Smooth muscle cell (in vitro differentiated cells): ENCODE measurements around the gene NSDHL. TPM values are rescaled to one million over a fixed set of nuclear protein-coding genes. Genes with fewer than 3 reads are reported as not detected.
A peak's percentile ranks its signal among the peaks of the same experiment; 100 is the strongest.

Experiments used
- DNase-seq: peaks from one replicate; lab custom pipeline; 2025; ENCODE audit not compliant: unreplicated experiment; lab: John Stamatoyannopoulos, UW
- H2AFZ ChIP-seq: fragments of 200-600 bp; sonication (generic); 2 replicates; pipeline ENCODE4 v1.6.0; 2016; ENCODE audit warnings: antibody characterized with exemption, low read depth, mild to moderate bottlenecking
- H3F3A ChIP-seq: fragments of 200-600 bp; sonication (generic); 2 replicates; pipeline ENCODE4 v1.6.0; 2017; ENCODE audit warnings: antibody characterized with exemption, low read depth
- H3K27ac ChIP-seq: fragments of 200-600 bp; sonication (generic); 2 replicates; pipeline ENCODE4 v1.5.1; 2016; ENCODE audit warnings: low read depth, mild to moderate bottlenecking
- H3K27me3 ChIP-seq: fragments of 200-600 bp; sonication (generic); 2 replicates; pipeline ENCODE4 v1.6.1; 2016; ENCODE audit warnings: low read depth, mild to moderate bottlenecking
- H3K36me3 ChIP-seq: fragments of 200-600 bp; sonication (generic); 2 replicates; pipeline ENCODE4 v1.5.1; 2016; ENCODE audit warnings: low read depth
- H3K4me1 ChIP-seq: fragments of 200-600 bp; sonication (generic); 2 replicates; pipeline ENCODE4 v1.5.1; 2016; ENCODE audit warnings: low read depth
- H3K4me2 ChIP-seq: fragments of 200-600 bp; sonication (generic); 2 replicates; pipeline ENCODE4 v1.6.0; 2016; ENCODE audit warnings: mild to moderate bottlenecking
- H3K4me3 ChIP-seq: fragments of 200-600 bp; sonication (generic); 2 replicates; pipeline ENCODE4 v1.5.1; 2016; ENCODE audit warnings: mild to moderate bottlenecking
- H3K79me2 ChIP-seq: fragments of 200-600 bp; sonication (generic); 2 replicates; pipeline ENCODE4 v1.6.0; 2016; ENCODE audit warnings: low read depth, mild to moderate bottlenecking
- H3K9ac ChIP-seq: fragments of 200-600 bp; sonication (generic); 2 replicates; pipeline ENCODE4 v1.6.0; 2016; ENCODE audit warnings: low read depth
- H3K9me3 ChIP-seq: fragments of 200-600 bp; sonication (generic); replicated peaks from 2 replicates; pipeline ENCODE4 v1.5.1; 2016; ENCODE audit warnings: low read depth
- H4K20me1 ChIP-seq: fragments of 200-600 bp; sonication (generic); 2 replicates; pipeline ENCODE4 v1.6.0; 2016; ENCODE audit warnings: low read depth
- CTCF ChIP-seq: fragments of 200-600 bp; sonication (generic); IDR thresholded peaks from 2 replicates; pipeline ENCODE4 v1.5.1; 2017; ENCODE audit warnings: borderline replicate concordance, mild to moderate bottlenecking, antibody characterized with exemption; ENCODE audit not compliant: insufficient read depth, poor library complexity, severe bottlenecking
- WGBS: methylation state at CpG from one replicate; pipeline ENCODE4 v1.1.7; 2016; ENCODE audit warnings: low lambda C conversion rate; 5-methylcytosine and 5-hydroxymethylcytosine counted together
- polyA plus RNA-seq: library from polyadenylated mRNA; unstranded; fragments of >200 nt; fragmentation: Nextera tagmentation; extraction: Ambion mirVana; gene quantifications from 2 replicates; pipeline ENCODE4 v1.2.1, GENCODE V29; 2016
- total RNA-seq: library from RNA; depleted of rRNA; stranded (reverse); fragments of >200 nt; gene quantifications from 2 replicates; pipeline ENCODE4 v1.2.3, GENCODE V29; 2014

Gene NSDHL
- total and polyA plus RNA-seq, 2 experiments from 2014 or later = 20.9 to 36.4 TPM

- H3K79me2 ChIP-seq = no peaks in the 10 kb centered on the region
- no peaks in the 10 kb centered on the region for H3K4me1 ChIP-seq
- no peaks in the 10 kb centered on the region for H3K36me3 ChIP-seq
- no peak overlapping the region for H3K9ac ChIP-seq
- no peak for DNase-seq
- H3K27ac ChIP-seq = peak overlapping the region; percentile 35
- no peaks in the 10 kb centered on the region for H4K20me1 ChIP-seq
- H3K4me3 ChIP-seq = no peak overlapping the region
- no peaks in the 10 kb centered on the region for H3K27me3 ChIP-seq
- TF ChIP-seq CTCF = no peak
- no peak overlapping the region for H3K4me2 ChIP-seq
- H3K9me3 ChIP-seq = no peaks in the 10 kb centered on the region
- H3F3A ChIP-seq = no peaks in the 10 kb centered on the region
- 61% methylated on average over 5 of the region's 5 CpGs for WGBS
- no peak overlapping the region for H2AFZ ChIP-seq
Observed at GRCh38 chrX:152818356-152818755, 12.5 kb upstream of the NSDHL start.

GRCh38 chrX:152819266-152819665 is 11.6 kb upstream of the NSDHL start:
- H3K27ac ChIP-seq = peak overlapping the region; percentile 29
- H4K20me1 ChIP-seq = no peaks in the 10 kb centered on the region
- H3K9me3 ChIP-seq = no peaks in the 10 kb centered on the region
- H3F3A ChIP-seq = no peaks in the 10 kb centered on the region
- DNase-seq = no peak
- H3K4me2 ChIP-seq = no peak overlapping the region
- no peaks in the 10 kb centered on the region for H3K79me2 ChIP-seq
- no peak overlapping the region for H2AFZ ChIP-seq
- TF ChIP-seq CTCF = no peak
- H3K27me3 ChIP-seq = no peaks in the 10 kb centered on the region
- 62% methylated on average over 2 of the region's 2 CpGs for WGBS
- no peaks in the 10 kb centered on the region for H3K36me3 ChIP-seq
- H3K9ac ChIP-seq = no peak overlapping the region
- H3K4me1 ChIP-seq = no peaks in the 10 kb centered on the region
- H3K4me3 ChIP-seq = no peak overlapping the region

GRCh38 chrX:152819732-152820131 is 11.1 kb upstream of the NSDHL start:
- Histone ChIP-seq H3K27ac (peak overlapping the region; percentile 29), H3K9ac (no peak overlapping the region), H3K36me3 (no peaks in the 10 kb centered on the region), H3F3A (no peaks in the 10 kb centered on the region), H4K20me1 (no peaks in the 10 kb centered on the region), H3K4me3 (no peak overlapping the region), H3K27me3 (no peaks in the 10 kb centered on the region), H2AFZ (no peak overlapping the region), H3K9me3 (no peaks in the 10 kb centered on the region), H3K4me1 (no peaks in the 10 kb centered on the region), H3K79me2 (no peaks in the 10 kb centered on the region), H3K4me2 (no peak overlapping the region)
- 62% methylated on average over 7 of the region's 7 CpGs for WGBS
- DNase-seq = no peak
- no peak for TF ChIP-seq CTCF

- H3K9ac ChIP-seq = no peak overlapping the region
- no peaks in the 10 kb centered on the region for H3K4me1 ChIP-seq
- H3K27me3 ChIP-seq = no peaks in the 10 kb centered on the region
- H2AFZ ChIP-seq = no peak overlapping the region
- H4K20me1 ChIP-seq = no peaks in the 10 kb centered on the region
- no peak overlapping the region for H3K4me2 ChIP-seq
- WGBS = 58% methylated on average over 3 of the region's 3 CpGs
- TF ChIP-seq CTCF = peak; percentile 49
- no peak overlapping the region for H3K27ac ChIP-seq
- H3K9me3 ChIP-seq = no peaks in the 10 kb centered on the region
- no peaks in the 10 kb centered on the region for H3F3A ChIP-seq
- H3K79me2 ChIP-seq = no peaks in the 10 kb centered on the region
- DNase-seq = no peak
- no peak overlapping the region for H3K4me3 ChIP-seq
- no peaks in the 10 kb centered on the region for H3K36me3 ChIP-seq
Observed at GRCh38 chrX:152821145-152821765, 9.6 kb upstream of the NSDHL start.
